Astrocyte (in vitro differentiated cells and primary cell): ENCODE data around the gene RAD54L.

Experiments
- CTCF ChIP-seq: IDR thresholded peaks from 2 replicates; pipeline ENCODE4 v1.5.1; 2011; ENCODE audit warnings: low read depth, mild to moderate bottlenecking, inconsistent platforms, low read length, moderate library complexity; ENCODE audit not compliant: insufficient read depth
- EZH2 ChIP-seq: IDR thresholded peaks from 2 replicates; pipeline ENCODE4 v1.6.1; 2012; ENCODE audit warnings: mild to moderate bottlenecking, low read length, inconsistent platforms; ENCODE audit not compliant: insufficient read depth

DNA sequence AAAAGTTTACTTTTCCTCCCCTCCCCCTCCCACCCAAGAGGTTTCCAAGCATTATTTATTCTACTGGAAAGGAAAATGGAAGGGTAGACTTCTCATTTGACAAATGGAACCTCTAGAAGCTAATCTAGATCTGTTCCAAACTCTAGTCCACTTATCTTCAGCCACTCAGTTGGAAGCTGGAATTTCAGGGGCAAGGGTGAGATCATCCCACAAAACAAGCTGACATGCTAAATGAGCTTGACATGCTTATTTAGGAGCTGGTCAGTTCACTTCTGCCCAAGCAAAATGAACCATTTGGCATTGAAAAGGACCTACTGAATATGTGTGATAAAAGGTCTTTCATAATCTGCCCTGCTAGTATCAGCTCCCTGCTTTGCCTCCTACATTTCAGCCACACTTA, 50.8 kb downstream of the RAD54L start:
- TF ChIP-seq CTCF (no peak), EZH2 (no peak)
